GM23248 (cell line): Measurements from ENCODE around the gene GNB5.

ENCODE experiments used
- EZH2 ChIP-seq: fragments of 200-600 bp; sonication (generic); IDR thresholded peaks from 2 replicates; pipeline ENCODE4 v1.6.1; 2018; ENCODE audit warnings: antibody characterized with exemption, mild to moderate bottlenecking; ENCODE audit not compliant: insufficient read depth, poor library complexity, severe bottlenecking
- EZH2phosphoT487 ChIP-seq: fragments of 200-600 bp; sonication (generic); IDR thresholded peaks from 2 replicates; pipeline ENCODE4 v1.6.1; 2018; ENCODE audit warnings: antibody characterized with exemption, moderate library complexity, mild to moderate bottlenecking, low read depth; ENCODE audit not compliant: insufficient read depth

DNA sequence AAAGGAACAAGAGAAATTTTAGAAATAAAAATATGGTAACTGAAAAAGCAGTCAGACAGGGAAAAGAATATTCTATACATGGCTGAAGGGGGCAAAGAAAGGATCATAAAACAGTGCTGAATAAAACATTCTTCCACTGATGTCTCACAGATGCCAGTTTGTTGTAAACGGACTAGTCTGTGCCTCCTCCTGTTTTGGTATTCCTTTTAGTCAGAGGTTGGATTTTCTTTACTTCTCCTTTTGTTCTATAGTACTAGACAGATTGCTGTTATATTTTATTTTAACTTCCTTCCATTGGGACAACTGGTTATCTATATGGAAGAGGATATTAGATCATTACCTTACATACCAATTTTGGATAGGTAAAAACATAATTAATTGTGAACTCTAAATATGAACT lies 16.0 kb upstream of the GNB5 start:
- TF ChIP-seq EZH2: no peak
- TF ChIP-seq EZH2phosphoT487: no peak
